HG03354 (cell line): ENCODE results near the gene PCDHB9.
"Not testable (repeated sequence)": the region's sequence is repeated elsewhere in the genome, so short reads cannot be mapped to it uniquely, and the experiment has no call there.

Experiments used
- ATAC-seq: cut with Tn5 transposase; IDR thresholded peaks from one replicate; pipeline ENCODE4 v1.9.1; 2021; ENCODE audit warnings: mild to moderate bottlenecking; ENCODE audit not compliant: unreplicated experiment, poor library complexity, severe bottlenecking

The PCDHB9 gene

DNA sequence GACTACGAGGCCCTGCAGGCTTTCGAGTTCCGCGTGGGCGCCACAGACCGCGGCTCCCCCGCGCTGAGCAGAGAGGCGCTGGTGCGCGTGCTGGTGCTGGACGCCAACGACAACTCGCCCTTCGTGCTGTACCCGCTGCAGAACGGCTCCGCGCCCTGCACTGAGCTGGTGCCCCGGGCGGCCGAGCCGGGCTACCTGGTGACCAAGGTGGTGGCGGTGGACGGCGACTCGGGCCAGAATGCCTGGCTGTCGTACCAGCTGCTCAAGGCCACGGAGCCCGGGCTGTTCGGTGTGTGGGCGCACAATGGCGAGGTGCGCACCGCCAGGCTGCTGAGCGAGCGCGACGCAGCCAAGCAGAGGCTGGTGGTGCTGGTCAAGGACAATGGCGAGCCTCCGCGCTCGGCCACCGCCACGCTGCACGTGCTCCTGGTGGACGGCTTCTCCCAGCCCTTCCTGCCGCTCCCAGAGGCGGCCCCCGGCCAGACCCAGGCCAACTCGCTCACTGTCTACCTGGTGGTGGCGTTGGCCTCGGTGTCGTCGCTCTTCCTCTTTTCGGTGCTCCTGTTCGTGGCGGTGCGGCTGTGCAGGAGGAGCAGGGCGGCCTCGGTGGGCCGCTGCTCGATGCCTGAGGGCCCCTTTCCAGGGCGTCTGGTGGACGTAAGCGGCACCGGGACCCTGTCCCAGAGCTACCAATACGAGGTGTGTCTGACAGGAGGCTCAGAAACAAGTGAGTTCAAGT lies 2.7 kb upstream of the PCDHB9 start:
- ATAC-seq: not testable (repeated sequence)

DNA sequence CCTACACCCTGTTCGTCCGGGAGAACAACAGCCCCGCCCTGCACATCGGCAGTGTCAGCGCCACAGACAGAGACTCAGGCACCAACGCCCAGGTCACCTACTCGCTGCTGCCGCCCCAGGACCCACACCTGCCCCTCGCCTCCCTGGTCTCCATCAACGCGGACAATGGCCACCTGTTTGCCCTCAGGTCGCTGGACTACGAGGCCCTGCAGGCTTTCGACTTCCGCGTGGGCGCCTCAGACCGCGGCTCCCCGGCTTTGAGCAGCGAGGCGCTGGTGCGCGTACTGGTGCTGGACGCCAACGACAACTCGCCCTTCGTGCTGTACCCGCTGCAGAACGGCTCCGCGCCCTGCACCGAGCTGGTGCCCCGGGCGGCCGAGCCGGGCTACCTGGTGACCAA lies 1.7 kb downstream of the PCDHB9 start:
- not testable (repeated sequence) for ATAC-seq

DNA sequence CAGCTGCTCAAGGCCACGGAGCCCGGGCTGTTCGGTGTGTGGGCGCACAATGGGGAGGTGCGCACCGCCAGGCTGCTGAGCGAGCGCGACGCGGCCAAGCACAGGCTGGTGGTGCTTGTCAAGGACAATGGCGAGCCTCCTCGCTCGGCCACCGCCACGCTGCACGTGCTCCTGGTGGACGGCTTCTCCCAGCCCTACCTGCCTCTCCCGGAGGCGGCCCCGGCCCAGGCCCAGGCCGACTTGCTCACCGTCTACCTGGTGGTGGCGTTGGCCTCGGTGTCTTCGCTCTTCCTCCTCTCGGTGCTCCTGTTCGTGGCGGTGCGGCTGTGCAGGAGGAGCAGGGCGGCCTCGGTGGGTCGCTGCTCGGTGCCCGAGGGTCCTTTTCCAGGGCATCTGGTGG lies 2.2 kb downstream of the PCDHB9 start:
- ATAC-seq: not testable (repeated sequence)

DNA sequence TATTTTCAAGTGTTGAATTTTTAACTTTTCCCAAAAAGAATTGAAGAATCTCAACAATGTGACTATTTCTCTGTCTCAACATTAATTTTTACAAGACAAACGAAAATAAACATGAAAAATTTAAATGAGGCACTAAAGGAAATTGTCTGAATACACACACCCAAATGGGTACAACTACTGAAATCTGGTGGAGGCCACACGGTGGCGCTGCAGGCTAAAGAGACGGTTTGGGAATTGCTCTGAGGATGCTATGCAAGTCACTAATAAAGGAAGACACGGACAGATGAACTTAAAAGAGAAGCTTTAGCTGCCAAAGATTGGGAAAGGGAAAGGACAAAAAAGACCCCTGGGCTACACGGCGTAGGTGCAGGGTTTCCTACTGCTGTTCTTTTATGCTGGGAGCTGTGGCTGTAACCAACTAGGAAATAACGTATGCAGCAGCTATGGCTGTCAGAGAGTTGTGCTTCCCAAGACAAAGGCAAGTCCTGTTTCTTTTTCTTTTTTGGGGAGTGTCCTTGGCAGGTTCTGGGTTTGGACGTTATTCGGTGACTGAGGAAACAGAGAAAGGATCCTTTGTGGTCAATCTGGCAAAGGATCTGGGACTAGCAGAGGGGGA lies 5.3 kb downstream of the PCDHB9 start, which contains the start of gene PCDHB10:
Gene PCDHB10 (plus strand): TSS at position 244 of the 616 bp plus-strand sequence. CDS start 200 bp downstream, at position 444.
- ATAC-seq: no peak

DNA sequence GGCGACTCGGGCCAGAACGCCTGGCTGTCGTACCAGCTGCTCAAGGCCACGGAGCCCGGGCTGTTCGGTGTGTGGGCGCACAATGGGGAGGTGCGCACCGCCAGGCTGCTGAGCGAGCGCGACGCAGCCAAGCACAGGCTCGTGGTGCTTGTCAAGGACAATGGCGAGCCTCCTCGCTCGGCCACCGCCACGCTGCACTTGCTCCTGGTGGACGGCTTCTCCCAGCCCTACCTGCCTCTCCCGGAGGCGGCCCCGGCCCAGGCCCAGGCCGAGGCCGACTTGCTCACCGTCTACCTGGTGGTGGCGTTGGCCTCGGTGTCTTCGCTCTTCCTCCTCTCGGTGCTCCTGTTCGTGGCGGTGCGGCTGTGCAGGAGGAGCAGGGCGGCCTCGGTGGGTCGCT lies 7.4 kb downstream of the PCDHB9 start:
- not testable (repeated sequence) for ATAC-seq

DNA sequence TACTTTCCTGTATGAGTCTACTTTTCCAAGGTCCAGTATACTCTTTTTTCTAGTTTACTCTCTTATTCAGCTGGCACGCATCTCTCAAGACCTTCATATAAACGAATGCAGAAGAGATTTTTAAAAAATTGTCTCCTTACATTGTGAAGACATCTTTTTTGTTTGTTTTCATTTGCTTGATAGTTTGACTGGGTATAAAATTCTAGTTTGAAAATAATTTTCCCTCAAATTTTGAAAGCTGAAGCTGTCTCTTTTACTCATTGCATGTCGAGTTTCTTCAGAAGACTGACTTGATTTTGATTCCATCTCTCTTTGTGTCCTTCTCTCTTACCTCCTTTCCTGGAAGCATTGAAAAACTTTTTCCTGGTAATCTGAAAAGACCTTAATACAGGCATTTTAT lies 9.4 kb downstream of the PCDHB9 start:
- ATAC-seq: no peak

DNA sequence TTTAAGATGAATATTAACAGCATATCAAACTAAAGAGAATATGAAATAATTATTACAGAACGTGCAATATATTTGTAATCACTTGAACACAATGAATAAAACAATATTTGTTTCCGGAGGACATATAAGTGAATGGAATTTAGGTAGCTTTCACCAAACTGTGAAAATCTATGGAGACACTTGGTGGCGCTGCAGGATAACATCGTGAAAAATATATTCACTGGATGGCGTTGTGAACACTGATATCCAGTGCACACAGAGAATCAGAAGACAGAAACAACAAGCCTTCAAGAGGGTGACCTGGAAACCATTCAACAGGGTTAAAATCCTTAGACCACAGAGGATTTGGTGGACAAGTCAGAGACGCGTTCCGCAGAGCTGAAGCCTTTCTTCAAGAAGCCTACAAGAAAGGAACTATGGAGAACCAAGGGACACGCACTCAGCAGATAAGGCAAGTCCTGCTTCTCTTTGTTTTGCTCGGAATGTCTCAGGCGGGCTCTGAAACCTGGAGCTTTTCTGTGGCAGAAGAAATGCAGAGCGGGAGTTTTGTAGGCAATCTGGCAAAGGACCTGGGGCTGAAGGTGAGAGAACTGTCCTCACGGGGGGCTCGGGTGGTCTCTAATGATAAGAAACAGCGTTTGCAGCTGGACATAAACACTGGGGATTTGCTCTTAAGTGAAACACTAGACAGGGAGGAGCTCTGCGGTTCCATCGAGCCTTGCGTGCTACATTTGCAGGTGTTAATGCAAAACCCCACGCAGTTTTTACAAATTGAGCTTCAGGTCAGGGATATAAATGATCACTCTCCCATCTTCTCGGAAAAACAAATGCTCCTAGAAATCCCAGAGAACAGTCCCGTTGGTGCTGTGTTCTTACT lies 12.6 kb downstream of the PCDHB9 start, which contains the start of gene PCDHB11:
Gene PCDHB11 (plus strand): TSS at position 269 of the 877 bp plus-strand sequence. CDS start 148 bp downstream, at position 417.
- no peak for ATAC-seq

DNA sequence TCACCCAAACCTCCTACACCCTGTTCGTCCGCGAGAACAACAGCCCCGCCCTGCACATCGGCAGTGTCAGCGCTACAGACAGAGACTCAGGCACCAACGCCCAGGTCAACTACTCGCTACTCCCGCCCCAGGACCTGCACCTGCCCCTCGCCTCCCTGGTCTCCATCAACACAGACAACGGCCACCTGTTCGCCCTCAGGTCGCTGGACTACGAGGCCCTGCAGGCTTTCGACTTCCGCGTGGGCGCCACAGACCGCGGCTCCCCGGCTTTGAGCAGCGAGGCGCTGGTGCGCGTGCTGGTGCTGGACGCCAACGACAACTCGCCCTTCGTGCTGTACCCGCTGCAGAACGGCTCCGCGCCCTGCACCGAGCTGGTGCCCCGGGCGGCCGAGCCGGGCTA lies 14.2 kb downstream of the PCDHB9 start:
- ATAC-seq: not testable (repeated sequence)

DNA sequence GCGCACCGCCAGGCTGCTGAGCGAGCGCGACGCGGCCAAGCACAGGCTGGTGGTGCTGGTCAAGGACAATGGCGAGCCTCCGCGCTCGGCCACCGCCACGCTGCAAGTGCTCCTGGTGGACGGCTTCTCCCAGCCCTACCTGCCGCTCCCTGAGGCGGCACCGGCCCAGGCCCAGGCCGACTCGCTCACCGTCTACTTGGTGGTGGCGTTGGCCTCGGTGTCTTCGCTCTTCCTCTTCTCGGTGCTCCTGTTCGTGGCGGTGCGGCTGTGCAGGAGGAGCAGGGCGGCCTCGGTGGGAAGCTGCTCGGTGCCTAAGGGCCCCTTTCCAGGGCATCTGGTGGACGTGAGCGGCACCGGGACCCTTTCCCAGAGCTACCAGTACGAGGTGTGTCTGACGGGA lies 14.7 kb downstream of the PCDHB9 start:
- ATAC-seq: not testable (repeated sequence)

DNA sequence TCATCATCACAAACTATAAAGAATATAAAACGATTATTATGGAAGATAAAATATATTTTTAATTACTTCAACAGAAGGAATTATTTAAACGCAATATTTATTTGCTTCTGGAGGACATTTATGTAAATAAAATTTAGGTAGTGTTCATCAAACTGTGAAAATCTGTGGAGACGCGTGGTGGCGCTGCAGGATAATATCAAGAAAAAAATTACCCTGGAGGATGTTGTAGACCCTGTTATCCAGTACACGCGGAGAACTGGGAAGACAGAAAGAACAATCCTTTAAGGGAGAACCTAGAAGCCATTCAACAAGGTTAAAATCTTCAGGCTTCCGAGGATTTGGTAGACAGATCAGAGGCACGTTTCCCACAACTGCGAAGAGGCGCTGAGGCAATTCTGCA lies 21.5 kb downstream of the PCDHB9 start, which contains the start of gene PCDHB12:
Gene PCDHB12 (plus strand): TSS at position 242 of the 400 bp plus-strand sequence. CDS start 189 bp downstream, outside the sequence.
- ATAC-seq: no peak

DNA sequence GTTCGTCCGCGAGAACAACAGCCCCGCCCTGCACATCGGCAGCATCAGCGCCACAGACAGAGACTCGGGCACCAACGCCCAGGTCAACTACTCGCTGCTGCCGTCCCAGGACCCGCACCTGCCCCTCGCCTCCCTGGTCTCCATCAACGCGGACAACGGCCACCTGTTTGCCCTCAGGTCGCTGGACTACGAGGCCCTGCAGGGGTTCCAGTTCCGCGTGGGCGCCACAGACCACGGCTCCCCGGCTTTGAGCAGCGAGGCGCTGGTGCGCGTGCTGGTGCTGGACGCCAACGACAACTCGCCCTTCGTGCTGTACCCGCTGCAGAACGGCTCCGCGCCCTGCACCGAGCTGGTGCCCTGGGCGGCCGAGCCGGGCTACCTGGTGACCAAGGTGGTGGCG lies 23.3 kb downstream of the PCDHB9 start:
- ATAC-seq: not testable (repeated sequence)

DNA sequence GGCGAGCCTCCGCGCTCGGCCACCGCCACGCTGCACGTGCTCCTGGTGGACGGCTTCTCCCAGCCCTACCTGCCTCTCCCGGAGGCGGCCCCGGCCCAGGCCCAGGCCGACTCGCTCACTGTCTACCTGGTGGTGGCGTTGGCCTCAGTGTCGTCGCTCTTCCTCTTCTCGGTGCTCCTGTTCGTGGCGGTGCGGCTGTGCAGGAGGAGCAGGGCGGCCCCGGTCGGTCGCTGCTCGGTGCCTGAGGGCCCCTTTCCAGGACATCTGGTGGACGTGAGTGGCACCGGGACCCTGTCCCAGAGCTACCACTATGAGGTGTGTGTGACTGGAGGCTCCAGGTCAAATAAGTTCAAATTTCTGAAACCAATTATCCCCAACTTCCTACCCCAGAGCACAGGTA lies 23.9 kb downstream of the PCDHB9 start:
- not testable (repeated sequence) for ATAC-seq

DNA sequence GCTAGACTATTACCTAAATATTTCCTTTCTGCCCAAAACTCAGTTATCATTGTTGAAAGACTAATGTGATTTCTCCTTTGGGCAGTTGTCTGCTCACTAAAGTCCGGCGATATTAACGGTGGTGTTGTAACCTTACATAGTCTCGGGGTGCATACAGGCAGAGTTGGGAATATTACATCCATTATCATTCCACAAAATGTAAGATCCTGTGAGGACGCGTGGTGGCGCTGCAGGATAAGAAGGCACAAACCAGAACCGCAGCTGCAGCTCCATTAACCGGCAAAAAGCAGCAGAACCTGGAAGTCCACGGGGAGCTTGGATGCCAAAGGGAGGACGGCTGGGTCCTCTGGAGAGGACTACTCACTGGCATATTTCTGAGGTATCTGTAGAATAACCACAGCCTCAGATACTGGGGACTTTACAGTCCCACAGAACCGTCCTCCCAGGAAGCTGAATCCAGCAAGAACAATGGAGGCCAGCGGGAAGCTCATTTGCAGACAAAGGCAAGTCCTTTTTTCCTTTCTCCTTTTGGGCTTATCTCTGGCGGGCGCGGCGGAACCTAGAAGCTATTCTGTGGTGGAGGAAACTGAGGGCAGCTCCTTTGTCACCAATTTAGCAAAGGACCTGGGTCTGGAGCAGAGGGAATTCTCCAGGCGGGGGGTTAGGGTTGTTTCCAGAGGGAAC lies 26.8 kb downstream of the PCDHB9 start, which contains the start of gene PCDHB13:
Gene PCDHB13 (plus strand): TSS at position 264 of the 684 bp plus-strand sequence. CDS start 205 bp downstream, at position 469.
- not testable (repeated sequence) for ATAC-seq

DNA sequence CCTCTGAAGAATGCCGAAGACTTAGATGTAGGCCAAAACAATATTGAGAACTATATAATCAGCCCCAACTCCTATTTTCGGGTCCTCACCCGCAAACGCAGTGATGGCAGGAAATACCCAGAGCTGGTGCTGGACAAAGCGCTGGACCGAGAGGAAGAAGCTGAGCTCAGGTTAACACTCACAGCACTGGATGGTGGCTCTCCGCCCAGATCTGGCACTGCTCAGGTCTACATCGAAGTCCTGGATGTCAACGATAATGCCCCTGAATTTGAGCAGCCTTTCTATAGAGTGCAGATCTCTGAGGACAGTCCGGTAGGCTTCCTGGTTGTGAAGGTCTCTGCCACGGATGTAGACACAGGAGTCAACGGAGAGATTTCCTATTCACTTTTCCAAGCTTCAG lies 27.6 kb downstream of the PCDHB9 start:
- ATAC-seq: not testable (repeated sequence)

DNA sequence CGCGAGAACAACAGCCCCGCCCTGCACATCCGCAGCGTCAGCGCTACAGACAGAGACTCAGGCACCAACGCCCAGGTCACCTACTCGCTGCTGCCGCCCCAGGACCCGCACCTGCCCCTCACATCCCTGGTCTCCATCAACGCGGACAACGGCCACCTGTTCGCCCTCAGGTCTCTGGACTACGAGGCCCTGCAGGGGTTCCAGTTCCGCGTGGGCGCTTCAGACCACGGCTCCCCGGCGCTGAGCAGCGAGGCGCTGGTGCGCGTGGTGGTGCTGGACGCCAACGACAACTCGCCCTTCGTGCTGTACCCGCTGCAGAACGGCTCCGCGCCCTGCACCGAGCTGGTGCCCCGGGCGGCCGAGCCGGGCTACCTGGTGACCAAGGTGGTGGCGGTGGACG lies 28.5 kb downstream of the PCDHB9 start:
- not testable (repeated sequence) for ATAC-seq

DNA sequence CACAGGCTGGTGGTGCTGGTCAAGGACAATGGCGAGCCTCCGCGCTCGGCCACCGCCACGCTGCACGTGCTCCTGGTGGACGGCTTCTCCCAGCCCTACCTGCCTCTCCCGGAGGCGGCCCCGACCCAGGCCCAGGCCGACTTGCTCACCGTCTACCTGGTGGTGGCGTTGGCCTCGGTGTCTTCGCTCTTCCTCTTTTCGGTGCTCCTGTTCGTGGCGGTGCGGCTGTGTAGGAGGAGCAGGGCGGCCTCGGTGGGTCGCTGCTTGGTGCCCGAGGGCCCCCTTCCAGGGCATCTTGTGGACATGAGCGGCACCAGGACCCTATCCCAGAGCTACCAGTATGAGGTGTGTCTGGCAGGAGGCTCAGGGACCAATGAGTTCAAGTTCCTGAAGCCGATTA lies 29.1 kb downstream of the PCDHB9 start:
- not testable (repeated sequence) for ATAC-seq

DNA sequence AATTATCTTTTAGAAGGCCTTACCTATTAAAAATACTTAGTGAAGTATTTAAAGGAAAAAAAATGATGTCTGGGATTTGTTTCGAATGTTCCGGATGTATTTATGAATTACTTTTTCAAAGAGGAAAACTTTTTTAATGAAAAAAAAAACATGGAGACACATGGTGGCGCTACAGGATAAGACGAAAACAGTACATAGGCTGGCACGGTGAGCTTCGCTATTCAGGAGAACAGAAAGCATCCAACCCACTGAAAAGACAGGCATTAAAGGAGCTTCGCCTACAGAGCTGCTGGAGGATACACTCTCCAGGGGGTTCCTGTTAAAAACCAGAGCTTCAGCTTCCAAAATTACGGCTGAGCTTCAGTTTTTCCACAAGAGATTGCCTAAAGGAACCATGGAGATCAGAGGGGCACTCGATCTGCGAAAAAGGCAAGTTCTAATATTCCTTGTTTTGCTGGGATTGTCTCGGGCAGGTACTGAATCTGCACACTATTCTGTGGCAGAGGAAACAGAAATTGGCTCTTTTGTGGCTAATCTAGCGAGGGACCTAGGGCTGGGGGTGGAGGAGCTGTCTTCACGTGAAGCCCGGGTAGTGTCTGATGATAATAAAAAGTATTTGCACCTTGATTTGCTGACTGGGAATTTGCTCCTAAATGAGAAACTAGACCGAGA lies 36.3 kb downstream of the PCDHB9 start, which contains the start of gene PCDHB14:
Gene PCDHB14 (plus strand): TSS at position 232 of the 672 bp plus-strand sequence. CDS start 163 bp downstream, at position 395.
- no peak for ATAC-seq

DNA sequence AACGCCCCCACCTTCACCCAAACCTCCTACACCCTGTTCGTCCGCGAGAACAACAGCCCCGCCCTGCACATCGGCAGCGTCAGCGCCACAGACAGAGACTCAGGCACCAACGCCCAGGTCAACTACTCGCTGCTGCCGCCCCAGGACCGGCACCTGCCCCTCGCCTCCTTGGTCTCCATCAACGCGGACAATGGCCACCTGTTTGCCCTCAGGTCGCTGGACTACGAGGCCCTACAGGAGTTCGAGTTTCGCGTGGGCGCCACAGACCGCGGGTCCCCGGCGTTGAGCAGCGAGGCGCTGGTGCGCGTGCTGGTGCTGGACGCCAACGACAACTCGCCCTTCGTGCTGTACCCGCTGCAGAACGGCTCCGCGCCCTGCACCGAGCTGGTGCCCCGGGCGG lies 37.9 kb downstream of the PCDHB9 start:
- ATAC-seq: not testable (repeated sequence)

DNA sequence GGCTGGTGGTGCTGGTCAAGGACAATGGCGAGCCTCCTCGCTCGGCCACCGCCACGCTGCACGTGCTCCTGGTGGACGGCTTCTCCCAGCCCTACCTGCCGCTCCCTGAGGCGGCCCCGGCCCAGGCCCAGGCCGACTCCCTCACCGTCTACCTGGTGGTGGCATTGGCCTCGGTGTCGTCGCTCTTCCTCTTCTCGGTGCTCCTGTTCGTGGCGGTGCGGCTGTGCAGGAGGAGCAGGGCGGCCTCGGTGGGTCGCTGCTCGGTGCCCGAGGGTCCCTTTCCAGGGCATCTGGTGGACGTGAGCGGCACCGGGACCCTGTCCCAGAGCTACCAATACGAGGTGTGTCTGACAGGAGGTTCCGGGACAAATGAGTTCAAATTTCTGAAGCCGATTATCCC lies 38.5 kb downstream of the PCDHB9 start:
- not testable (repeated sequence) for ATAC-seq
